ENCODE measurements around the gene EFCAB6. TPM values are rescaled to one million over a fixed set of nuclear protein-coding genes. Genes with fewer than 3 reads are reported as not detected.
A peak's percentile ranks its signal among the peaks of the same experiment; 100 is the strongest.

The EFCAB6 gene
- total RNA-seq, 2 experiments from 2014 or later, result 0.15 to 0.21 TPM

- no peaks in the 10 kb centered on the region for H3K36me3 Mint-ChIP-seq (ENCODE audit: low read depth)
- H3K27me3 Mint-ChIP-seq (ENCODE audit: low read depth), result peaks cover 5% of the 10 kb centered on the region
- no peak for DNase-seq
- CTCF ChIA-PET, result no interaction called here
- no peak overlapping the region for H3K4me3 Mint-ChIP-seq
- H3K4me1 Mint-ChIP-seq (ENCODE audit: low read depth), result no peaks in the 10 kb centered on the region
- H3K9me3 Mint-ChIP-seq, result no peaks in the 10 kb centered on the region
- intact Hi-C loops (cut with micrococcal nuclease), result no loop called here
- no peak overlapping the region for H3K27ac Mint-ChIP-seq
These were observed 279.6 kb downstream of the EFCAB6 start for GRCh38 chr22:43532301-43533155.

DNA sequence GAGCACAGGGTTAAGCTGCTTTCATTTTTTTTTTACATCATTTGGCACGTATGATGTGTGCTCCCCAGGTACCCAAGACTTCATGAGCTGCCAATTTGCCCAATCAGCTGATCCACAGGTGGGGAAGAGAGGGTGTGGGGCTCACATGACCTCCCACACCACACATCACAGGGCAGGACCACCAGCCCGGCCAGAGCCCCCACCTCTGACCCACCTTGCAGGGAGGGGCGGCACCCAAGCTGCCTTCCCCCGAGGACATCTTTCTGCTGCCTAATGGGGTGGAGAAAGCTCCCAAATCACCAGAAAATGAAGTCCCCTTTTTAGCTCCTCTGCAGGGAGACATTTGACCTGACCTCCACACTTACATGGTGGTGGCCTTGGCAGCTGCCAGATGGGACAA is 280.5 kb downstream of the EFCAB6 start:
- intact Hi-C loops (cut with micrococcal nuclease), result no loop called here
- Mint-ChIP-seq H3K36me3 (ENCODE audit: low read depth) (no peaks in the 10 kb centered on the region), H3K27me3 (ENCODE audit: low read depth) (peaks cover 6% of the 10 kb centered on the region), H3K4me3 (no peak overlapping the region), H3K27ac (no peak overlapping the region), H3K4me1 (ENCODE audit: low read depth) (no peaks in the 10 kb centered on the region), H3K9me3 (no peaks in the 10 kb centered on the region)
- CTCF ChIA-PET, result no interaction called here
- no peak for DNase-seq

GRCh38 chr22:43530349-43531201 is 281.5 kb downstream of the EFCAB6 start:
- H3K36me3 Mint-ChIP-seq (ENCODE audit: low read depth), result no peaks in the 10 kb centered on the region
- H3K27ac Mint-ChIP-seq, result no peak overlapping the region
- H3K9me3 Mint-ChIP-seq, result no peaks in the 10 kb centered on the region
- no peak overlapping the region for H3K4me3 Mint-ChIP-seq
- intact Hi-C loops (cut with micrococcal nuclease), result no loop called here
- CTCF ChIA-PET, result no interaction called here
- DNase-seq, result no peak
- H3K27me3 Mint-ChIP-seq (ENCODE audit: low read depth), result peaks cover 8% of the 10 kb centered on the region
- no peaks in the 10 kb centered on the region for H3K4me1 Mint-ChIP-seq (ENCODE audit: low read depth)

GRCh38 chr22:43529934-43530333 is 282.2 kb downstream of the EFCAB6 start:
- CTCF ChIA-PET, result no interaction called here
- H3K27me3 Mint-ChIP-seq (ENCODE audit: low read depth), result peaks cover 15% of the 10 kb centered on the region
- no peak for DNase-seq

DNA sequence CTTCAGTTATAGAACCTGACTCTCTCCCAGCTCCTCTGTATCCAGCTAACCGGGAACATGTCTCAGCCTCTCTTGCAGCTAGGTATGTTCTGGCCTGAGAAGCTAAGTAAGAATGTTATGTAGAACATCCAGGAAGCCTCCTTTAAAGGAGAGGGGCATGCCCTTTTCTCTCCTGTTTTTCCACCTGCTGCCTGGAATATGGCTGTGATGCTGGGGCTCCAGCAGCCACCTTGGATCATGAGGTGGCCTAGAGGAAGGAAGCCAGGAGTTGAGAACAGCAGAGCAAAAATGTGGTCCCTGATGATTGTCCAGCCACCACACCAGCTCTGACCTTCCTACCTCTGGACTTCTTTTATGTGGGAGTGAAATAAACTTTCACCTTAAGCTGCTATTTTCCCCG is 282.6 kb downstream of the EFCAB6 start:
- Mint-ChIP-seq H3K27me3 (ENCODE audit: low read depth) (peaks cover 16% of the 10 kb centered on the region), H3K9me3 (no peaks in the 10 kb centered on the region), H3K36me3 (ENCODE audit: low read depth) (no peaks in the 10 kb centered on the region), H3K27ac (no peak overlapping the region), H3K4me1 (ENCODE audit: low read depth) (no peaks in the 10 kb centered on the region), H3K4me3 (no peak overlapping the region)
- no peak for DNase-seq
- CTCF ChIA-PET, result interaction anchor here (0.5 kb wide), 1 partner anchor 374 kb away, joined by 3 read pairs; no protein-coding TSS in a partner anchor
- intact Hi-C loops (cut with micrococcal nuclease), result no loop called here

More at GRCh38 chr22:43529934-43530333, 282.2 kb downstream of the EFCAB6 start:
- no peaks in the 10 kb centered on the region for H3K4me1 Mint-ChIP-seq (ENCODE audit: low read depth)
- no peak overlapping the region for H3K27ac Mint-ChIP-seq
- no peak overlapping the region for H3K4me3 Mint-ChIP-seq
- H3K36me3 Mint-ChIP-seq (ENCODE audit: low read depth), result no peaks in the 10 kb centered on the region
- no peaks in the 10 kb centered on the region for H3K9me3 Mint-ChIP-seq
- intact Hi-C loops (cut with micrococcal nuclease), result no loop called here

GRCh38 chr22:43528601-43529360 is 283.3 kb downstream of the EFCAB6 start:
- CTCF ChIA-PET, result interaction anchor here (0.5 kb wide), 1 partner anchor 374 kb away, joined by 3 read pairs; no protein-coding TSS in a partner anchor
- no peaks in the 10 kb centered on the region for H3K4me1 Mint-ChIP-seq (ENCODE audit: low read depth)
- intact Hi-C loops (cut with micrococcal nuclease), result no loop called here
- H3K27ac Mint-ChIP-seq, result no peak overlapping the region
- H3K4me3 Mint-ChIP-seq, result no peak overlapping the region
- peaks cover 16% of the 10 kb centered on the region for H3K27me3 Mint-ChIP-seq (ENCODE audit: low read depth)
- no peaks in the 10 kb centered on the region for H3K36me3 Mint-ChIP-seq (ENCODE audit: low read depth)
- H3K9me3 Mint-ChIP-seq, result no peaks in the 10 kb centered on the region
- DNase-seq, result no peak

- no peak overlapping the region for H3K4me3 Mint-ChIP-seq
- no peaks in the 10 kb centered on the region for H3K9me3 Mint-ChIP-seq
- intact Hi-C loops (cut with micrococcal nuclease), result no loop called here
- no peaks in the 10 kb centered on the region for H3K4me1 Mint-ChIP-seq (ENCODE audit: low read depth)
- CTCF ChIA-PET, result no interaction called here
- H3K27ac Mint-ChIP-seq, result no peak overlapping the region
- DNase-seq, result no peak
- no peaks in the 10 kb centered on the region for H3K36me3 Mint-ChIP-seq (ENCODE audit: low read depth)
- peaks cover 16% of the 10 kb centered on the region for H3K27me3 Mint-ChIP-seq (ENCODE audit: low read depth)
These were observed 285.2 kb downstream of the EFCAB6 start for GRCh38 chr22:43526946-43527345.

DNA sequence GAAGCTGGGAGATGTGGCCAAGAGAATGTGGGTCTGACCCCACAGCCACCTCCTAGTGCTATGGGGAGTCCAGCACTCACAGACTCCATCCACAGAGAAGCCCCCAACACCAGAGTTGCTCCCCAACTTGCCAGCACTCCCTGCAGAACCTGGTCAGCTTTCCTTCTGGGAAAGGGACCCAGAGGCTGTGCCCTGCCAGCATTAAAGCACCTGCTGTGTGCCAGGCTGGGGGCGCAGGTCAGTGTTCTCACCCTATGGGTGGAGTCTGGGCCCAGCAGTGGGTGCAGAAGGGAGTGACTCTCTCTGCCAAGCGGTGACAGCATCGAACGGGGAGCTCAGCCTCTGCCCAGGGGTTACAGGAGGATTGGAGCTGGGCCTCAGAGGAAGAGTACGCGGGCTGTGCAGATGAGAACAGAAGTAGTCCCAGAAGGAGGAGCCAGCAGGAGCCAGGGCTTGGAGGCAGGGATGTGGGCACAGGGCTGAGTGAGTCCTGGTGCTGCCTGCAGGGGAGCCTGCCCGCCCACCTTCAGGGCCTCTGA is 285.9 kb downstream of the EFCAB6 start:
- CTCF ChIA-PET, result no interaction called here
- no peaks in the 10 kb centered on the region for H3K36me3 Mint-ChIP-seq (ENCODE audit: low read depth)

DNA sequence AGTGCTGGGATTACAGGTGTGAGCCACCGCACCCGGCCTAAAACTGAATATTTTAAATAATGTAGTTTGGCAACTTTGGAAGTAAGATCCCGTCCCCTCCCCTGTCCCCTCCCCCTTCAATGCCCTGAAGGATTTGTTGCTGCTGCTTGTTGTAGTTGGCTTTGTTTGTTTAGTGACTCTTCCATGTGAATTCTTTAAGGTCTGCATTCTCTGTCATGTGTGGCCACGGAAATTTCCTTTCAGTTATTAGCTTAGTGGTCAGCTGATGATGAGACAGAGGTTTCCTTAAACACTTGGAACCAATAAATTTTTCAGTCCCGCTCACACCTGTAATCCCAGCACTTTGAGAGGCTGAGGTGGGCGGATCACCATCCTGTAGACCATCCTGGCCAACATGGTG is 290.4 kb downstream of the EFCAB6 start:
- H3K27me3 Mint-ChIP-seq (ENCODE audit: low read depth), result peaks cover 17% of the 10 kb centered on the region
- no peak for DNase-seq
- intact Hi-C loops (cut with micrococcal nuclease), result no loop called here
- H3K27ac Mint-ChIP-seq, result no peak overlapping the region
- no peaks in the 10 kb centered on the region for H3K36me3 Mint-ChIP-seq (ENCODE audit: low read depth)
- H3K4me3 Mint-ChIP-seq, result no peak overlapping the region
- CTCF ChIA-PET, result no interaction called here
- no peaks in the 10 kb centered on the region for H3K9me3 Mint-ChIP-seq
- peaks cover 12% of the 10 kb centered on the region for H3K4me1 Mint-ChIP-seq (ENCODE audit: low read depth)

More for the DNA sequence above, 285.9 kb downstream of the EFCAB6 start:
- H3K27me3 Mint-ChIP-seq (ENCODE audit: low read depth), result peaks cover 16% of the 10 kb centered on the region
- H3K27ac Mint-ChIP-seq, result no peak overlapping the region
- DNase-seq, result no peak
- intact Hi-C loops (cut with micrococcal nuclease), result no loop called here
- no peak overlapping the region for H3K4me3 Mint-ChIP-seq
- H3K4me1 Mint-ChIP-seq (ENCODE audit: low read depth), result peaks cover 1% of the 10 kb centered on the region
- no peaks in the 10 kb centered on the region for H3K9me3 Mint-ChIP-seq

GRCh38 chr22:43520632-43521039 is 291.5 kb downstream of the EFCAB6 start:
- CTCF ChIA-PET, result no interaction called here
- intact Hi-C loops (cut with micrococcal nuclease), result no loop called here
- no peaks in the 10 kb centered on the region for H3K36me3 Mint-ChIP-seq (ENCODE audit: low read depth)
- no peaks in the 10 kb centered on the region for H3K9me3 Mint-ChIP-seq
- H3K27me3 Mint-ChIP-seq (ENCODE audit: low read depth), result peaks cover 16% of the 10 kb centered on the region
- H3K27ac Mint-ChIP-seq, result peak overlapping the region; percentile 34
- peaks cover 12% of the 10 kb centered on the region for H3K4me1 Mint-ChIP-seq (ENCODE audit: low read depth)
- DNase-seq, result peak; percentile 10
- no peak overlapping the region for H3K4me3 Mint-ChIP-seq

GRCh38 chr22:43516996-43517635 is 295.0 kb downstream of the EFCAB6 start:
- Mint-ChIP-seq H3K9me3 (no peaks in the 10 kb centered on the region), H3K27me3 (ENCODE audit: low read depth) (peaks cover 8% of the 10 kb centered on the region), H3K4me1 (ENCODE audit: low read depth) (peaks cover 12% of the 10 kb centered on the region), H3K36me3 (ENCODE audit: low read depth) (no peaks in the 10 kb centered on the region), H3K4me3 (no peak overlapping the region), H3K27ac (no peak overlapping the region)
- CTCF ChIA-PET, result no interaction called here
- DNase-seq, result no peak
- intact Hi-C loops (cut with micrococcal nuclease), result no loop called here
